C4-2B (cell line): ENCODE data around the gene PEBP1.
A peak's percentile ranks its signal among the peaks of the same experiment; 100 is the strongest.

Experiments used
- CTCF ChIP-seq: fragments of 450-650 bp; conservative IDR thresholded peaks from 2 replicates; pipeline ENCODE4 v1.5.1; 2017; ENCODE audit warnings: mild to moderate bottlenecking
- ZFX ChIP-seq: fragments of 450-650 bp; IDR thresholded peaks from 2 replicates; pipeline ENCODE4 v1.6.1; 2017

GRCh38 chr12:118164798-118165486, 29.0 kb downstream of the PEBP1 start:
- TF ChIP-seq CTCF (peak; percentile 68), ZFX (no peak)
